Measurements from ENCODE around the gene PRCC. TPM values are rescaled to one million over a fixed set of nuclear protein-coding genes. Genes with fewer than 3 reads are reported as not detected.
A peak's percentile ranks its signal among the peaks of the same experiment; 100 is the strongest.

Gene PRCC
- total and polyA plus RNA-seq, 2 of the 13 experiments (the other 11 are each of a cell fraction or from before 2014, with no cell fraction given) = 24.2 to 40.5 TPM

DNA sequence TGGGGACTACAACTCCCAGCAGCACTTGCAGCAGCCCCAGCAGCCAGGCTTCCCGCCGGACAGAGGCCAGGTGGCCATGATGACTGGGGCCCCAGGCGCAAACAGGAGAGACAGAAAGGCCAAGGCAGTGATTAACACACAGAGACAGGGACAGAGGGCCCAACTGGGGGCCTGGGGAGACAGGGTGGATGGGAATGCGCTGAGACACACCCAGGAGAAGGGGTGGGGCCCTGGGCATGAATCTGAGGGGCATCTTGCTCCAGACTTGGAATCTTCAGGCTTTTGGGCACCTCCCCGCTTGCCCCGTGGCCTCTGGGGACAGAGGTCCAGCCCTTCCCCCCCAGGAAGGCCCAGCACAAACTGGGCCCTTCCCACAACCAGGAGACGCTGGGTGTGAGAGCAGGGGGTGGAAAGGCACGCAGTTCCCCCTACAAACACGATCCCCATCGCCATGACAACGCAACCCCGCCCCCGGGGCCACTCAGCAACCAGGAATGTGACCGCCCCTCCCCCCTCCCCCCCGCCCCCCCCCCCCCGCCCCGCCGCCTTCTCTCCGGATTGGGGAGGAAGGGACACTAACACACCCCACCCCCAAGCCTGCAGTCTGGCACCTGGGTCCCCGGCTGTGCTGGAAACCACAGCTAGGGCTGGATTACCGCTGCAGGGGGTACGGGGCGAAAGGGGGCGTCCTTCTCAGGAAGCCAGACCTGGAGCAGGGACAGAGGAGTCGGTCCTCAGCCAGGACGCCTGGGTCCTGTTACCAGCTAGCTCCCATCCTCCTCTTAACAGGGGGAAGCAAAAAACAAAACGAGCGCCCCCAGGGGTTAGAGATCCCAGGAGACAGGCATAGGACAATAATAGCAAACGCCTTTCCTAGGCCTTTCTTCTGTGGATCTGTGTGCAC lies 20.4 kb upstream of the PRCC start (continued):
- TF ChIP-seq FOXK1 (CRISPR knock-in tag; IDR thresholded peaks at IDR 0.05; ENCODE audit: borderline replicate concordance, low read depth) (no peak), RFX5 (IDR thresholded peaks at IDR 0.05; ENCODE audit: low read depth, low read length) (no peak), NFAT5 (CRISPR knock-in tag; IDR thresholded peaks at IDR 0.05) (no peak), HBP1 (CRISPR knock-in tag; IDR thresholded peaks at IDR 0.05; ENCODE audit: low read depth) (peak; percentile 61; the same call in 1 of the 2 replicates), ZNF572 (CRISPR knock-in tag; IDR thresholded peaks at IDR 0.05) (no peak), FOXK2 (IDR thresholded peaks at IDR 0.05) (no peak), GTF3A (CRISPR knock-in tag; conservative IDR thresholded peaks at IDR 0.05) (no peak), ZNF644 (CRISPR knock-in tag; IDR thresholded peaks at IDR 0.05; ENCODE audit: low read depth) (no peak), ZNF256 (CRISPR knock-in tag; conservative IDR thresholded peaks at IDR 0.05) (no peak), GPBP1L1 (CRISPR knock-in tag; IDR thresholded peaks at IDR 0.05) (no peak), SMAD3 (CRISPR knock-in tag; IDR thresholded peaks at IDR 0.05) (no peak), DMAP1 (CRISPR knock-in tag; IDR thresholded peaks at IDR 0.05) (peak; percentile 88; the same call in 1 of the 2 replicates), SNRNP70 (IDR thresholded peaks at IDR 0.05; ENCODE audit: low read depth, low read length) (no peak), ZNF335 (CRISPR knock-in tag; IDR thresholded peaks at IDR 0.05) (peak; percentile 84), ZNF615 (CRISPR knock-in tag; IDR thresholded peaks at IDR 0.05; ENCODE audit: borderline replicate concordance) (no peak), ZNF619 (CRISPR knock-in tag; IDR thresholded peaks at IDR 0.05) (no peak), ZNF3 (CRISPR knock-in tag; IDR thresholded peaks at IDR 0.05) (no peak)
- TF ChIP-seq, protein P1, sequence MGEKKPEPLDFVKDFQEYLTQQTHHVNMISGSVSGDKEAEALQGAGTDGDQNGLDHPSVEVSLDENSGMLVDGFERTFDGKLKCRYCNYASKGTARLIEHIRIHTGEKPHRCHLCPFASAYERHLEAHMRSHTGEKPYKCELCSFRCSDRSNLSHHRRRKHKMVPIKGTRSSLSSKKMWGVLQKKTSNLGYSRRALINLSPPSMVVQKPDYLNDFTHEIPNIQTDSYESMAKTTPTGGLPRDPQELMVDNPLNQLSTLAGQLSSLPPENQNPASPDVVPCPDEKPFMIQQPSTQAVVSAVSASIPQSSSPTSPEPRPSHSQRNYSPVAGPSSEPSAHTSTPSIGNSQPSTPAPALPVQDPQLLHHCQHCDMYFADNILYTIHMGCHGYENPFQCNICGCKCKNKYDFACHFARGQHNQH (CRISPR knock-in tag; IDR thresholded peaks at IDR 0.05) = no peak
- TF ChIP-seq, protein P2, sequence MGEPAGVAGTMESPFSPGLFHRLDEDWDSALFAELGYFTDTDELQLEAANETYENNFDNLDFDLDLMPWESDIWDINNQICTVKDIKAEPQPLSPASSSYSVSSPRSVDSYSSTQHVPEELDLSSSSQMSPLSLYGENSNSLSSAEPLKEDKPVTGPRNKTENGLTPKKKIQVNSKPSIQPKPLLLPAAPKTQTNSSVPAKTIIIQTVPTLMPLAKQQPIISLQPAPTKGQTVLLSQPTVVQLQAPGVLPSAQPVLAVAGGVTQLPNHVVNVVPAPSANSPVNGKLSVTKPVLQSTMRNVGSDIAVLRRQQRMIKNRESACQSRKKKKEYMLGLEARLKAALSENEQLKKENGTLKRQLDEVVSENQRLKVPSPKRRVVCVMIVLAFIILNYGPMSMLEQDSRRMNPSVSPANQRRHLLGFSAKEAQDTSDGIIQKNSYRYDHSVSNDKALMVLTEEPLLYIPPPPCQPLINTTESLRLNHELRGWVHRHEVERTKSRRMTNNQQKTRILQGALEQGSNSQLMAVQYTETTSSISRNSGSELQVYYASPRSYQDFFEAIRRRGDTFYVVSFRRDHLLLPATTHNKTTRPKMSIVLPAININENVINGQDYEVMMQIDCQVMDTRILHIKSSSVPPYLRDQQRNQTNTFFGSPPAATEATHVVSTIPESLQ (CRISPR knock-in tag; conservative IDR thresholded peaks at IDR 0.05) = no peak
